WTC11 (cell line): ENCODE results near the gene ABCB11. TPM values are rescaled to one million over a fixed set of nuclear protein-coding genes. Genes with fewer than 3 reads are reported as not detected.

Experiments
- ATAC-seq: fragments of 200-7000 bp; cut with Tn5 transposase; 2 replicates; pipeline ENCODE4 v1.10.0; 2021; ENCODE audit warnings: mild to moderate bottlenecking, moderate library complexity
- CTCF ChIA-PET: fragments of 300-600 bp; sonication (Branson Sonifier 250); formaldehyde crosslinking; loops from one replicate; lab custom pipeline; 2021; ENCODE audit warnings: antibody characterized with exemption; lab: Charles Lee
- POLR2A ChIA-PET: fragments of 350-600 bp; sonication (Branson Sonifier 250); formaldehyde crosslinking; loops from one replicate; lab custom pipeline; 2021; ENCODE audit warnings: antibody characterized with exemption; lab: Charles Lee
- DNase-seq: peaks from one replicate; pipeline ENCODE4 v3.0.0; 2021; ENCODE audit warnings: low spot score
- H3K27ac Mint-ChIP-seq: 2 replicates; pipeline ENCODE4 v1.8.0; 2021; ENCODE audit warnings: mixed read lengths
- H3K27me3 Mint-ChIP-seq: 2 replicates; pipeline ENCODE4 v1.8.0; 2021; ENCODE audit warnings: low read depth, mild to moderate bottlenecking, moderate library complexity, mixed read lengths
- H3K36me3 Mint-ChIP-seq: 2 replicates; pipeline ENCODE4 v1.8.0; 2021; ENCODE audit warnings: mixed read lengths
- H3K4me1 Mint-ChIP-seq: 2 replicates; pipeline ENCODE4 v1.8.0; 2022; ENCODE audit warnings: mixed read lengths
- H3K4me3 Mint-ChIP-seq: 2 replicates; pipeline ENCODE4 v1.8.0; 2021; ENCODE audit warnings: mild to moderate bottlenecking, moderate library complexity, mixed read lengths
- H3K9me3 Mint-ChIP-seq: 2 replicates; pipeline ENCODE4 v1.8.0; 2021; ENCODE audit warnings: mixed read lengths
- CREB1 ChIP-seq: sonication (generic); formaldehyde crosslinking; IDR thresholded peaks from 2 replicates; pipeline ENCODE4 v1.8.0; 2023; ENCODE audit warnings: mild to moderate bottlenecking, missing genetic modification reagents
- CTCF ChIP-seq: fragments of 200-600 bp; IDR thresholded peaks from 2 replicates; pipeline ENCODE4 v1.8.0; 2022; ENCODE audit warnings: antibody characterized with exemption
- FOXJ3 ChIP-seq: sonication (generic); formaldehyde crosslinking; IDR thresholded peaks from 2 replicates; pipeline ENCODE4 v1.9.0; 2021; ENCODE audit warnings: missing genetic modification reagents, mild to moderate bottlenecking, borderline replicate concordance
- NFYB ChIP-seq: sonication (generic); formaldehyde crosslinking; conservative IDR thresholded peaks from 2 replicates; pipeline ENCODE4 v1.8.0; 2022; ENCODE audit warnings: low read depth, missing genetic modification reagents
- PRRX2 ChIP-seq: fragments of 250-450 bp; sonication (Bioruptor Pico); IDR thresholded peaks from 2 replicates; pipeline ENCODE4 v1.8.0; 2021; ENCODE audit warnings: mild to moderate bottlenecking
- RELA ChIP-seq: sonication (generic); formaldehyde crosslinking; IDR thresholded peaks from 2 replicates; pipeline ENCODE4 v1.8.1; 2022; ENCODE audit warnings: missing genetic modification reagents, mild to moderate bottlenecking, borderline replicate concordance
- TP53 ChIP-seq: sonication (generic); formaldehyde crosslinking; IDR thresholded peaks from 2 replicates; pipeline ENCODE4 v1.8.1; 2023; ENCODE audit warnings: mild to moderate bottlenecking, missing genetic modification reagents
- ZNF263 ChIP-seq: sonication (generic); formaldehyde crosslinking; IDR thresholded peaks from 2 replicates; pipeline ENCODE4 v1.8.1; 2022; ENCODE audit warnings: low read depth, mild to moderate bottlenecking, moderate library complexity, missing genetic modification reagents
- ZNF317 ChIP-seq: sonication (generic); formaldehyde crosslinking; IDR thresholded peaks from 2 replicates; pipeline ENCODE4 v1.8.1; 2023; ENCODE audit warnings: low read depth, mild to moderate bottlenecking, moderate library complexity, missing genetic modification reagents, borderline replicate concordance
- ZNF532 ChIP-seq: fragments of 250-450 bp; sonication (Bioruptor Pico); IDR thresholded peaks from 2 replicates; pipeline ENCODE4 v1.9.0; 2021; ENCODE audit warnings: mild to moderate bottlenecking, borderline replicate concordance
- ZNF671 ChIP-seq: fragments of 250-450 bp; sonication (Bioruptor Pico); IDR thresholded peaks from 2 replicates; pipeline ENCODE4 v1.8.0; 2021; ENCODE audit warnings: mild to moderate bottlenecking
- total RNA-seq: library from RNA; stranded (reverse); gene quantifications from 3 replicates; pipeline ENCODE4 v1.2.3, GENCODE V29; 2021
- TF ChIP-seq, protein P1 (sequence below): sonication (generic); formaldehyde crosslinking; IDR thresholded peaks from 2 replicates; pipeline ENCODE4 v1.8.0; 2022; ENCODE audit warnings: mild to moderate bottlenecking, missing genetic modification reagents
- TF ChIP-seq, protein P2 (sequence below): sonication (generic); formaldehyde crosslinking; IDR thresholded peaks from 2 replicates; pipeline ENCODE4 v1.8.0; 2022; ENCODE audit warnings: missing genetic modification reagents

Gene ABCB11
- total RNA-seq, 1 experiment from 2014 or later, result 0.77 TPM

DNA sequence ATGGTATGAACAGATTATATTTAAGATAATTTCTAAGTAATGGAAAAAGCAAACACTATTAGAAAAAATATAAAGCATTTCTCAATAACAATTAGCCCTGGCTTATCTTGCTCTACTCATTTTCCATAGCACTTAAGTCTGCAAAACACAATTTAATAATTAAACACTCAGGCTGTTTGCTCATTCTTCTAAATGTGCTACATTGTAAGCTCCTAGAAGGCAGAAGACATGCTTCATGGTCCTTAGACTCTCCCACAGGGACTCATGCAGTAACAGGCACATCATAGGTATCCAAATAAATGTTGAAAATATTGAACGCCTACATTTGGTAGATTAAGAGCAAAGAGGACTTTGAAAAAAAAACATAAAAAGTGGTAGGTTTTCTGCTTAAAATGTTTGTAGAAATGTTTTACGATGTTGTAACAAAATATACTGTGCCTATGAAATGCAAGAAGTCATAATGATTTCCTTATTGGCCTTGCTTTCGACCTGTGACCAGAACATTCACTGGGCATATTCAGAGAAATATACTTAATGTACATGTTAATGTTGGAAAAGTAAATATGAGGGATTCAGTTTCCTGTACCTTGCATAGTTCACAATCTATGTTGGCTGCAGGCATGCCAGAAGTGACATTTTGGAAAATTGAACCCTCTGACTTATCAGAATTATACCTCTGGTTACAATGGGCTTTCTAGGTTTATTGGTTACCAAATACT, 102.9 kb downstream of the ABCB11 start (continued):
- TF ChIP-seq ZNF532 (CRISPR knock-in tag), result no peak
- TF ChIP-seq ZNF317 (CRISPR knock-in tag), result no peak
- TF ChIP-seq NFYB (CRISPR knock-in tag), result no peak
- no peak for TF ChIP-seq CREB1
- TF ChIP-seq, protein P1, sequence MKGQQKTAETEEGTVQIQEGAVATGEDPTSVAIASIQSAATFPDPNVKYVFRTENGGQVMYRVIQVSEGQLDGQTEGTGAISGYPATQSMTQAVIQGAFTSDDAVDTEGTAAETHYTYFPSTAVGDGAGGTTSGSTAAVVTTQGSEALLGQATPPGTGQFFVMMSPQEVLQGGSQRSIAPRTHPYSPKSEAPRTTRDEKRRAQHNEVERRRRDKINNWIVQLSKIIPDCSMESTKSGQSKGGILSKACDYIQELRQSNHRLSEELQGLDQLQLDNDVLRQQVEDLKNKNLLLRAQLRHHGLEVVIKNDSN, result no peak

- POLR2A ChIA-PET, result no interaction called here
- peaks cover 11% of the 10 kb centered on the region for H3K4me1 Mint-ChIP-seq
- H3K27ac Mint-ChIP-seq, result no peak overlapping the region
- H3K36me3 Mint-ChIP-seq, result no peaks in the 10 kb centered on the region
- TF ChIP-seq RELA (no peak), ZNF671 (CRISPR knock-in tag) (no peak), FOXJ3 (CRISPR knock-in tag) (no peak), PRRX2 (CRISPR knock-in tag) (no peak), ZNF263 (CRISPR knock-in tag) (no peak)
- TF ChIP-seq, protein P2, sequence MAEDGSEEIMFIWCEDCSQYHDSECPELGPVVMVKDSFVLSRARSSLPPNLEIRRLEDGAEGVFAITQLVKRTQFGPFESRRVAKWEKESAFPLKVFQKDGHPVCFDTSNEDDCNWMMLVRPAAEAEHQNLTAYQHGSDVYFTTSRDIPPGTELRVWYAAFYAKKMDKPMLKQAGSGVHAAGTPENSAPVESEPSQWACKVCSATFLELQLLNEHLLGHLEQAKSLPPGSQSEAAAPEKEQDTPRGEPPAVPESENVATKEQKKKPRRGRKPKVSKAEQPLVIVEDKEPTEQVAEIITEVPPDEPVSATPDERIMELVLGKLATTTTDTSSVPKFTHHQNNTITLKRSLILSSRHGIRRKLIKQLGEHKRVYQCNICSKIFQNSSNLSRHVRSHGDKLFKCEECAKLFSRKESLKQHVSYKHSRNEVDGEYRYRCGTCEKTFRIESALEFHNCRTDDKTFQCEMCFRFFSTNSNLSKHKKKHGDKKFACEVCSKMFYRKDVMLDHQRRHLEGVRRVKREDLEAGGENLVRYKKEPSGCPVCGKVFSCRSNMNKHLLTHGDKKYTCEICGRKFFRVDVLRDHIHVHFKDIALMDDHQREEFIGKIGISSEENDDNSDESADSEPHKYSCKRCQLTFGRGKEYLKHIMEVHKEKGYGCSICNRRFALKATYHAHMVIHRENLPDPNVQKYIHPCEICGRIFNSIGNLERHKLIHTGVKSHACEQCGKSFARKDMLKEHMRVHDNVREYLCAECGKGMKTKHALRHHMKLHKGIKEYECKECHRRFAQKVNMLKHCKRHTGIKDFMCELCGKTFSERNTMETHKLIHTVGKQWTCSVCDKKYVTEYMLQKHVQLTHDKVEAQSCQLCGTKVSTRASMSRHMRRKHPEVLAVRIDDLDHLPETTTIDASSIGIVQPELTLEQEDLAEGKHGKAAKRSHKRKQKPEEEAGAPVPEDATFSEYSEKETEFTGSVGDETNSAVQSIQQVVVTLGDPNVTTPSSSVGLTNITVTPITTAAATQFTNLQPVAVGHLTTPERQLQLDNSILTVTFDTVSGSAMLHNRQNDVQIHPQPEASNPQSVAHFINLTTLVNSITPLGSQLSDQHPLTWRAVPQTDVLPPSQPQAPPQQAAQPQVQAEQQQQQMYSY (CRISPR knock-in tag), result no peak
- H3K9me3 Mint-ChIP-seq, result 0 out of 2 replicates have a peak, but pooled peaks cover 4% of the 10 kb centered on the region
- CTCF ChIA-PET, result no interaction called here
- no peaks in the 10 kb centered on the region for H3K27me3 Mint-ChIP-seq
- ATAC-seq (no peak), DNase-seq (no peak)
- H3K4me3 Mint-ChIP-seq, result no peak overlapping the region
Measured at GRCh38 chr2:168926621-168927386, 104.3 kb downstream of the ABCB11 start.

- TF ChIP-seq CTCF, result peak; percentile 64
- TF ChIP-seq TP53 (CRISPR knock-in tag), result no peak
- TF ChIP-seq, all 79 proteins: peak for 1
- CTCF ChIA-PET, result interaction anchor here (0.7 to 1.6 kb wide), 3 partner anchors 71 to 147 kb away, joined by 4 to 8 read pairs (median 5); no protein-coding TSS in a partner anchor
- peaks cover 9% of the 10 kb centered on the region for H3K36me3 Mint-ChIP-seq
- H3K9me3 Mint-ChIP-seq, result peaks cover 15% of the 10 kb centered on the region
- no peak overlapping the region for H3K27ac Mint-ChIP-seq
- POLR2A ChIA-PET, result no interaction called here
- H3K4me3 Mint-ChIP-seq, result no peak overlapping the region
- H3K4me1 Mint-ChIP-seq, result peaks cover 14% of the 10 kb centered on the region
- ATAC-seq, result no peak
- H3K27me3 Mint-ChIP-seq, result no peaks in the 10 kb centered on the region
- DNase-seq, result no peak
Measured at GRCh38 chr2:168920504-168921157, 110.5 kb downstream of the ABCB11 start.
